Neural cell (in vitro differentiated cells): ENCODE measurements around the gene OTOP2. TPM values are rescaled to one million over a fixed set of nuclear protein-coding genes. Genes with fewer than 3 reads are reported as not detected.

Source experiments
- H2AFZ ChIP-seq: fragments of 200-600, 300-800 bp; sonication (generic), shearing (Covaris generic); 2 replicates; pipeline ENCODE4 v1.6.0; 2014; ENCODE audit warnings: low read depth, mild to moderate bottlenecking, antibody characterized with exemption, low read length, moderate library complexity
- H3F3A ChIP-seq: fragments of 200-600 bp; shearing (Covaris generic); 2 replicates; pipeline ENCODE4 v1.6.1; 2016; ENCODE audit warnings: mild to moderate bottlenecking, moderate library complexity, mixed read lengths, antibody characterized with exemption, low read length; ENCODE audit not compliant: insufficient read depth, poor library complexity, severe bottlenecking
- H3K27ac ChIP-seq: fragments of 200-600, 300-800 bp; sonication (generic), shearing (Covaris generic); 2 replicates; pipeline ENCODE4 v1.5.1; 2014; ENCODE audit warnings: mild to moderate bottlenecking, low read length, moderate library complexity
- H3K27me3 ChIP-seq: fragments of 300-800, 200-600 bp; sonication (generic), shearing (Covaris generic); 2 replicates; pipeline ENCODE4 v1.6.0; 2014; ENCODE audit warnings: mild to moderate bottlenecking, low read depth, low read length, moderate library complexity; ENCODE audit not compliant: insufficient read depth
- H3K36me3 ChIP-seq: fragments of 300-800, 200-600 bp; sonication (generic), shearing (Covaris generic); 2 replicates; pipeline ENCODE4 v1.5.1; 2014; ENCODE audit warnings: mild to moderate bottlenecking, antibody characterized with exemption, low read length, moderate library complexity; ENCODE audit not compliant: insufficient read depth
- H3K4me2 ChIP-seq: fragments of 300-800, 200-600 bp; sonication (generic), shearing (Covaris generic); 2 replicates; pipeline ENCODE4 v1.6.0; 2014; ENCODE audit warnings: mild to moderate bottlenecking, low read length
- H3K4me3 ChIP-seq: fragments of 300-800, 200-600 bp; sonication (generic), shearing (Covaris generic); 2 replicates; pipeline ENCODE4 v1.5.1; 2014; ENCODE audit warnings: mild to moderate bottlenecking, low read length, moderate library complexity
- H3K79me2 ChIP-seq: fragments of 200-600 bp; shearing (Covaris generic); replicated peaks from 2 replicates; pipeline ENCODE4 v1.6.0; 2014; ENCODE audit warnings: mild to moderate bottlenecking, low read length, moderate library complexity; ENCODE audit not compliant: insufficient read depth
- H3K9ac ChIP-seq: fragments of 300-800, 200-600 bp; sonication (generic), shearing (Covaris generic); 2 replicates; pipeline ENCODE4 v1.6.1; 2016; ENCODE audit warnings: mild to moderate bottlenecking, low read length, mixed read lengths
- H3K9me2 ChIP-seq: fragments of 200-600 bp; shearing (Covaris generic); 2 replicates; pipeline ENCODE4 v1.6.1; 2016; ENCODE audit warnings: mild to moderate bottlenecking, low read length, mixed read lengths; ENCODE audit not compliant: insufficient read depth
- H3K9me3 ChIP-seq: fragments of 200-600, 300-800 bp; sonication (generic), shearing (Covaris generic); 2 replicates; pipeline ENCODE4 v1.6.1; 2016; ENCODE audit warnings: mild to moderate bottlenecking, mixed run types, low read length, moderate library complexity, mixed read lengths
- H4K20me1 ChIP-seq: fragments of 200-600 bp; shearing (Covaris generic); 2 replicates; pipeline ENCODE4 v1.6.1; 2016; ENCODE audit warnings: mild to moderate bottlenecking, mixed run types; ENCODE audit not compliant: insufficient read depth
- EP300 ChIP-seq: fragments of 450-650 bp; conservative IDR thresholded peaks from 2 replicates; pipeline ENCODE4 v1.6.1; 2014; ENCODE audit warnings: antibody characterized with exemption, mild to moderate bottlenecking, moderate library complexity; ENCODE audit not compliant: poor library complexity, severe bottlenecking
- EZH2 ChIP-seq: fragments of 200-600, 300-800 bp; shearing (Covaris generic), sonication (generic); IDR thresholded peaks from 2 replicates; pipeline ENCODE4 v1.6.1; 2014; ENCODE audit warnings: antibody characterized with exemption, low read length, borderline replicate concordance, mild to moderate bottlenecking; ENCODE audit not compliant: insufficient read depth, poor library complexity, severe bottlenecking
- MXI1 ChIP-seq: fragments of 450-650 bp; conservative IDR thresholded peaks from 2 replicates; pipeline ENCODE4 v1.6.1; 2014; ENCODE audit warnings: antibody characterized with exemption, mild to moderate bottlenecking; ENCODE audit not compliant: poor library complexity, severe bottlenecking
- POLR2AphosphoS5 ChIP-seq: IDR thresholded peaks from 2 replicates; pipeline ENCODE4 v1.6.1; 2012
- RAD21 ChIP-seq: fragments of 450-650 bp; conservative IDR thresholded peaks from 2 replicates; pipeline ENCODE4 v1.6.1; 2014; ENCODE audit warnings: antibody characterized with exemption, mild to moderate bottlenecking, moderate library complexity
- SMC3 ChIP-seq: fragments of 450-650 bp; conservative IDR thresholded peaks from 2 replicates; pipeline ENCODE4 v1.6.1; 2014; ENCODE audit warnings: antibody characterized with exemption, mild to moderate bottlenecking, moderate library complexity; ENCODE audit not compliant: poor library complexity
- TAF1 ChIP-seq: IDR thresholded peaks from 2 replicates; pipeline ENCODE4 v1.6.1; 2012; ENCODE audit warnings: low read depth
- polyA plus RNA-seq: library from polyadenylated mRNA; depleted of rRNA; stranded (reverse); fragments of >200 nt; gene quantifications from 2 replicates; pipeline ENCODE4 v1.2.3, GENCODE V29; 2014
- TF ChIP-seq, protein P1 (sequence below): IDR thresholded peaks from 2 replicates; pipeline ENCODE4 v1.6.1; 2012; ENCODE audit warnings: borderline replicate concordance
- TF ChIP-seq, protein P2 (sequence below): fragments of 450-650 bp; IDR thresholded peaks from 2 replicates; pipeline ENCODE4 v1.5.1; 2014; ENCODE audit warnings: antibody characterized with exemption, mild to moderate bottlenecking, moderate library complexity; ENCODE audit not compliant: poor library complexity, severe bottlenecking

The OTOP2 gene
- polyA plus RNA-seq, 1 donor from 2014 or later, result not detected

DNA sequence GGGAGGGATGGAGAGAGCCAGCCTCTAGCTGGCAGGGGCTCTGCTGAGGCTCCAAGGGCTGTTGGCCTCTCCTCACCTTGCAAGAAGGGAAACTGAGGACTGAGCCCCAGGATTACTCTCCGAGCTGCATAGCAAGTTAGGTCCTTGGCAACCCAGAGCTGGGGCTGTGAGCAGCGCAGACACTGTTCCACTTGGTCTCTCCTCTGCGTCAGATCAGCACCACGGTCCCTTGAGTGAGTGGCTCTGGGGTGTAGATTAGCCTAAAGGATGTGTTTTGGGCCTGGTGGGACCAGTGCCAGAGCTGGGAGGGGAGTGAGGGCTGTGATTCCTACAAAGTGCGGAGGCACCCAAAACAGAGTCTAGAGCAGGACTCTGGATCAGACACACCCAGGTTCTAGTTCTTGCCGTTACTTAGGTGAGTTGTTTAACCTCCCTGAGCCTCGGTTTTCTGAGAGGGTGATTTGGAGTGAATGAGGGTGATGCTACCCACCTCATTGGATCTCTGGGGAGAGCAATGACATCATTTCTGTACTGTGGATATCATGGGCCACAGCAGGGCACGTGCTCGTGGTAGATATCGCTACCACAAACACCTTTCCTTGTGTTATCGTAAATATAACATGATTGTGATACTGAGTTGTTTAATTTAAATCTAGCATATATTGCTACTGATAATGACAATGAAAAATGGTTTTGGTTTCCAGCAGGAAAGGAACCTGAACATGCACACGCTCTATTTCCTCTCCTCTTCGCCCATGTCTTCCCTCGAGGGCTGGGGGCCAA lies 22.5 kb upstream of the OTOP2 start:
- H3K9me2 ChIP-seq, result no peaks in the 10 kb centered on the region
- no peak for TF ChIP-seq POLR2AphosphoS5
- TF ChIP-seq, protein P1, sequence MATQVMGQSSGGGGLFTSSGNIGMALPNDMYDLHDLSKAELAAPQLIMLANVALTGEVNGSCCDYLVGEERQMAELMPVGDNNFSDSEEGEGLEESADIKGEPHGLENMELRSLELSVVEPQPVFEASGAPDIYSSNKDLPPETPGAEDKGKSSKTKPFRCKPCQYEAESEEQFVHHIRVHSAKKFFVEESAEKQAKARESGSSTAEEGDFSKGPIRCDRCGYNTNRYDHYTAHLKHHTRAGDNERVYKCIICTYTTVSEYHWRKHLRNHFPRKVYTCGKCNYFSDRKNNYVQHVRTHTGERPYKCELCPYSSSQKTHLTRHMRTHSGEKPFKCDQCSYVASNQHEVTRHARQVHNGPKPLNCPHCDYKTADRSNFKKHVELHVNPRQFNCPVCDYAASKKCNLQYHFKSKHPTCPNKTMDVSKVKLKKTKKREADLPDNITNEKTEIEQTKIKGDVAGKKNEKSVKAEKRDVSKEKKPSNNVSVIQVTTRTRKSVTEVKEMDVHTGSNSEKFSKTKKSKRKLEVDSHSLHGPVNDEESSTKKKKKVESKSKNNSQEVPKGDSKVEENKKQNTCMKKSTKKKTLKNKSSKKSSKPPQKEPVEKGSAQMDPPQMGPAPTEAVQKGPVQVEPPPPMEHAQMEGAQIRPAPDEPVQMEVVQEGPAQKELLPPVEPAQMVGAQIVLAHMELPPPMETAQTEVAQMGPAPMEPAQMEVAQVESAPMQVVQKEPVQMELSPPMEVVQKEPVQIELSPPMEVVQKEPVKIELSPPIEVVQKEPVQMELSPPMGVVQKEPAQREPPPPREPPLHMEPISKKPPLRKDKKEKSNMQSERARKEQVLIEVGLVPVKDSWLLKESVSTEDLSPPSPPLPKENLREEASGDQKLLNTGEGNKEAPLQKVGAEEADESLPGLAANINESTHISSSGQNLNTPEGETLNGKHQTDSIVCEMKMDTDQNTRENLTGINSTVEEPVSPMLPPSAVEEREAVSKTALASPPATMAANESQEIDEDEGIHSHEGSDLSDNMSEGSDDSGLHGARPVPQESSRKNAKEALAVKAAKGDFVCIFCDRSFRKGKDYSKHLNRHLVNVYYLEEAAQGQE, result no peak
- no peak for TF ChIP-seq MXI1
- H3K9me3 ChIP-seq, result no peaks in the 10 kb centered on the region
- H4K20me1 ChIP-seq, result no peaks in the 10 kb centered on the region
- no peak overlapping the region for H3K9ac ChIP-seq
- no peaks in the 10 kb centered on the region for H3K36me3 ChIP-seq
- H3K27ac ChIP-seq, result no peak overlapping the region
- no peaks in the 10 kb centered on the region for H3K79me2 ChIP-seq
- H3K4me3 ChIP-seq, result no peak overlapping the region
- no peaks in the 10 kb centered on the region for H3F3A ChIP-seq
- peaks cover 3% of the 10 kb centered on the region for H3K27me3 ChIP-seq
- H2AFZ ChIP-seq, result no peak overlapping the region
- H3K4me2 ChIP-seq, result no peak overlapping the region

DNA sequence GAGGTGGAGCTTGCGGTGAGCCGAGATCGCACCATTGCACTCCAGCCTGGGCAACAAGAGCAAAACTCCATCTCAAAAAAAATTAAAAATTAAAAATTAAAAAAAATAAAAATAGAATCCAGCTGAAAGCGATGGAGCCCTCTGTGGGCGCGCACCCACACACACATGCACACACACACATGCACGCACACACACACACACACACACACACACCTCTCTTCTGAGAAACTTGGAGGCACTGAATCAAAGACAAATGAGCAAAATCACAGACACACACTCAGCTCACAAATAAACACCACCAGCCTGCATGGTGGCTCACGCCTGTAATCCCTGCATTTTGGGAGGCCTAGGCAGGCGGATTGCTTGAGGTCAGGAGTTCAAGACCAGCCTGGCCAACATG lies 21.0 kb upstream of the OTOP2 start:
- no peaks in the 10 kb centered on the region for H3K79me2 ChIP-seq
- H2AFZ ChIP-seq, result no peak overlapping the region
- no peaks in the 10 kb centered on the region for H3K36me3 ChIP-seq
- H3K27me3 ChIP-seq, result no peaks in the 10 kb centered on the region
- no peaks in the 10 kb centered on the region for H3F3A ChIP-seq
- no peaks in the 10 kb centered on the region for H4K20me1 ChIP-seq
- no peak overlapping the region for H3K4me3 ChIP-seq
- H3K4me2 ChIP-seq, result no peak overlapping the region
- H3K9me2 ChIP-seq, result no peaks in the 10 kb centered on the region
- TF ChIP-seq EZH2 (no peak), RAD21 (no peak), TAF1 (no peak), EP300 (no peak), POLR2AphosphoS5 (no peak), MXI1 (no peak)
- H3K9ac ChIP-seq, result no peak overlapping the region
- no peaks in the 10 kb centered on the region for H3K9me3 ChIP-seq
- no peak overlapping the region for H3K27ac ChIP-seq

DNA sequence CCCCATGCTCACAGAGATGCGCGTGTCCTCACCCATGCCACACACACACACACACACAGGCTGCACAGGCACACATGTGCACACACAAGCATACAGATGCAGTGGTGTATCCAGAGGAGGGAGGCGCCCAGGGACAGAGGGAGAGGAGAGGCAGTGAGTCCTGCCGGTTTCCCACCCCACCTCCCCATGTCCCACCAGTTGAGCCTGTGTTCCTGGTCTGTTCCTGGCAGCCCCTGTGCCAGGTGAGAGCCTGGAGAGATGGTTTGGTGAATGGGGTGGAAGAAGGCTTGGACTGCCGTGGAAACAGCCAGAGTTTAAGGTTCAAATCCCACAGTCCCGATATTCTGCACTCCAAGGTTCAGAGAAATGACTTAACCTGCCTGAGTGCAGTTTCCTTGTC lies 20.4 kb upstream of the OTOP2 start:
- no peaks in the 10 kb centered on the region for H3K36me3 ChIP-seq
- H3K9ac ChIP-seq, result no peak overlapping the region
- no peak overlapping the region for H2AFZ ChIP-seq
- no peak overlapping the region for H3K27ac ChIP-seq
- no peaks in the 10 kb centered on the region for H3K9me2 ChIP-seq
- no peaks in the 10 kb centered on the region for H3K79me2 ChIP-seq
- no peaks in the 10 kb centered on the region for H3K9me3 ChIP-seq
- TF ChIP-seq EP300 (no peak), MXI1 (no peak), RAD21 (no peak), EZH2 (no peak), TAF1 (no peak), POLR2AphosphoS5 (no peak), SMC3 (no peak)
- TF ChIP-seq, protein P2, sequence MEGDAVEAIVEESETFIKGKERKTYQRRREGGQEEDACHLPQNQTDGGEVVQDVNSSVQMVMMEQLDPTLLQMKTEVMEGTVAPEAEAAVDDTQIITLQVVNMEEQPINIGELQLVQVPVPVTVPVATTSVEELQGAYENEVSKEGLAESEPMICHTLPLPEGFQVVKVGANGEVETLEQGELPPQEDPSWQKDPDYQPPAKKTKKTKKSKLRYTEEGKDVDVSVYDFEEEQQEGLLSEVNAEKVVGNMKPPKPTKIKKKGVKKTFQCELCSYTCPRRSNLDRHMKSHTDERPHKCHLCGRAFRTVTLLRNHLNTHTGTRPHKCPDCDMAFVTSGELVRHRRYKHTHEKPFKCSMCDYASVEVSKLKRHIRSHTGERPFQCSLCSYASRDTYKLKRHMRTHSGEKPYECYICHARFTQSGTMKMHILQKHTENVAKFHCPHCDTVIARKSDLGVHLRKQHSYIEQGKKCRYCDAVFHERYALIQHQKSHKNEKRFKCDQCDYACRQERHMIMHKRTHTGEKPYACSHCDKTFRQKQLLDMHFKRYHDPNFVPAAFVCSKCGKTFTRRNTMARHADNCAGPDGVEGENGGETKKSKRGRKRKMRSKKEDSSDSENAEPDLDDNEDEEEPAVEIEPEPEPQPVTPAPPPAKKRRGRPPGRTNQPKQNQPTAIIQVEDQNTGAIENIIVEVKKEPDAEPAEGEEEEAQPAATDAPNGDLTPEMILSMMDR, result no peak
- TF ChIP-seq, protein P1, result no peak
- H4K20me1 ChIP-seq, result no peaks in the 10 kb centered on the region
- no peak overlapping the region for H3K4me2 ChIP-seq
- H3K27me3 ChIP-seq, result no peaks in the 10 kb centered on the region
- H3K4me3 ChIP-seq, result no peak overlapping the region
- H3F3A ChIP-seq, result no peaks in the 10 kb centered on the region
